ENCODE results near the gene PTPRD. TPM values are rescaled to one million over a fixed set of nuclear protein-coding genes. Genes with fewer than 3 reads are reported as not detected.

Gene PTPRD
- total and polyA plus RNA-seq, 2 of the 4 experiments (the other 2 are of a cell fraction): 0.07 to 0.18 TPM

DNA sequence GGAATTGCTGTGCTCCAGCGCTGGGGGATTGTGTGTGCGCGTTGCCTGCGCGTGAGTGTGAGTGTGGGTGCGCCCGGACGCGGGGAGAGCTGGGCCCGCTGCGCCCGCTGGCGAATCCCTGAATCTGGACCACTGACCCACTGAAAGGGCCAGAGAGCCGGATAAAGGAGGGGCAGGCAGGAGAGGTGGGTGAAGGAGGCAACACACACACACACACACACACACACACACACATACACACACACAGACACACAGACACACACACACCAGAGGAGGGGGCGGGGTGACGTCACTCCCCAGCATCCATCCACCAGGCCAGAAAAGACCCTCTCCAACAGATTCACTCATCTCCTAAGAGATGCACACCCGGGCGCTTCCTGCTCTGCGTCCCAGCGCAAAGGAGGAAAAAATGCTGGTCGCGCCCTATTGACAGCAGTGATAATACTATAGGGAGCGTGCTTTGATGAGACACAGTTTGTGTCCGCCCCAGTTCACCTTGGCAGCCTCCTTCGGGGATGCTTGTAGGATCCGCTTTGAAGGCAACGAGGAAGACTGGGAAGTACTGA lies 1754.1 kb downstream of the PTPRD start:
- dilution Hi-C loops (cut with HindIII; ENCODE audit: low sequenced_read_pairs, unreplicated experiment): no loop called here

More for the DNA sequence above, 1754.1 kb downstream of the PTPRD start:
- ChIA-PET CTCF (no interaction called here), POLR2A (ENCODE audit: unreplicated experiment) (no interaction called here)
- Histone ChIP-seq H3K4me2 (ENCODE audit: low read depth, low read length) (no peak overlapping the region; the same call in 1 of the 2 replicates), H4K5ac (ENCODE audit: low read depth, low read length) (no peak overlapping the region), H3K27me3 (ENCODE audit: control insufficient read depth, insufficient read depth, low read length) (peaks cover 15% of the 10 kb centered on the region; the same call in 1 of the 2 replicates), H3K9me1 (ENCODE audit: insufficient read depth, low read length) (no peaks in the 10 kb centered on the region), H3K14ac (replicated peaks; ENCODE audit: low read depth, low read length) (no peak overlapping the region), H2BK20ac (ENCODE audit: low read depth, low read length) (no peak overlapping the region), H2BK5ac (ENCODE audit: low read depth, low read length, poor library complexity, severe bottlenecking) (no peak overlapping the region), H2AK5ac (ENCODE audit: low read depth, low read length) (no peak overlapping the region), H3K9ac (ENCODE audit: low read depth, low read length) (no peak overlapping the region), H3K23ac (ENCODE audit: low read depth, low read length) (no peak overlapping the region), H2BK15ac (ENCODE audit: low read depth, low read length) (no peak overlapping the region), H4K20me1 (ENCODE audit: insufficient read depth, low read length) (no peaks in the 10 kb centered on the region), H3K56ac (ENCODE audit: extremely low read depth, insufficient read depth, low read length) (no peak overlapping the region), H2BK120ac (ENCODE audit: low read depth, low read length) (no peak overlapping the region), H2AK9ac (replicated peaks; ENCODE audit: low read depth, low read length, poor library complexity) (no peak overlapping the region), H4K8ac (ENCODE audit: low read depth in 2 of 2, low read length in 2 of 2) (no peak overlapping the region), H3K18ac (ENCODE audit: low read depth, low read length) (no peak overlapping the region), H3K4ac (ENCODE audit: low read depth, low read length) (no peak overlapping the region), H3K4me1 (ENCODE audit: control insufficient read depth, insufficient read depth, low read length) (no peaks in the 10 kb centered on the region), H3K27ac (ENCODE audit: insufficient read depth, low read length) (no peak overlapping the region), H4K91ac (ENCODE audit: insufficient read depth, low read depth, low read length) (no peak overlapping the region), H3K9me3 (ENCODE audit: control insufficient read depth, insufficient read depth, low read length) (no peaks in the 10 kb centered on the region), H3K36me3 (ENCODE audit: control insufficient read depth, insufficient read depth, low read length) (no peaks in the 10 kb centered on the region), H3K4me3 (ENCODE audit: insufficient read depth, low read depth, low read length) (no peak overlapping the region; the same call in 1 of the 2 replicates), H3K79me1 (ENCODE audit: low read depth in 1 of 2, low read length in 2 of 2) (no peaks in the 10 kb centered on the region), H2AFZ (replicated peaks; ENCODE audit: low read length, poor library complexity) (no peak overlapping the region)
- in situ Hi-C loops (cut with MboI; ENCODE audit: low sequenced_read_pairs) (no loop called here), intact Hi-C loops (cut with micrococcal nuclease) (loop anchor here (10.0 kb wide), 1 partner anchor 374 kb away; no protein-coding TSS in a partner anchor)
- WGBS, 2 experiments (ENCODE audit: extremely low coverage in 2 of 2, insufficient read length in 1 of 2): no CpG with 5 or more reads among the region's 27 CpGs
- DNase-seq (no peak), ATAC-seq (ENCODE audit: low read depth) (no peak)
- no peak for TF ChIP-seq SMC3 (IDR thresholded peaks at IDR 0.05; ENCODE audit: low read depth, low read length)
- TF ChIP-seq, protein P1, sequence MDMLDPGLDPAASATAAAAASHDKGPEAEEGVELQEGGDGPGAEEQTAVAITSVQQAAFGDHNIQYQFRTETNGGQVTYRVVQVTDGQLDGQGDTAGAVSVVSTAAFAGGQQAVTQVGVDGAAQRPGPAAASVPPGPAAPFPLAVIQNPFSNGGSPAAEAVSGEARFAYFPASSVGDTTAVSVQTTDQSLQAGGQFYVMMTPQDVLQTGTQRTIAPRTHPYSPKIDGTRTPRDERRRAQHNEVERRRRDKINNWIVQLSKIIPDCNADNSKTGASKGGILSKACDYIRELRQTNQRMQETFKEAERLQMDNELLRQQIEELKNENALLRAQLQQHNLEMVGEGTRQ (IDR thresholded peaks at IDR 0.05; ENCODE audit: low read depth, low read length): no peak
- no peak for TF ChIP-seq CEBPB (IDR thresholded peaks at IDR 0.05; ENCODE audit: low read depth, low read length)
- TF ChIP-seq RAD21 (IDR thresholded peaks at IDR 0.05; ENCODE audit: low read length): no peak
- TF ChIP-seq MAFK (IDR thresholded peaks at IDR 0.05; ENCODE audit: low read depth, low read length): no peak
- TF ChIP-seq, protein P2, sequence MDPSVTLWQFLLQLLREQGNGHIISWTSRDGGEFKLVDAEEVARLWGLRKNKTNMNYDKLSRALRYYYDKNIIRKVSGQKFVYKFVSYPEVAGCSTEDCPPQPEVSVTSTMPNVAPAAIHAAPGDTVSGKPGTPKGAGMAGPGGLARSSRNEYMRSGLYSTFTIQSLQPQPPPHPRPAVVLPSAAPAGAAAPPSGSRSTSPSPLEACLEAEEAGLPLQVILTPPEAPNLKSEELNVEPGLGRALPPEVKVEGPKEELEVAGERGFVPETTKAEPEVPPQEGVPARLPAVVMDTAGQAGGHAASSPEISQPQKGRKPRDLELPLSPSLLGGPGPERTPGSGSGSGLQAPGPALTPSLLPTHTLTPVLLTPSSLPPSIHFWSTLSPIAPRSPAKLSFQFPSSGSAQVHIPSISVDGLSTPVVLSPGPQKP (IDR thresholded peaks at IDR 0.05; ENCODE audit: borderline replicate concordance, low read depth, low read length): no peak
- no peak for TF ChIP-seq POLR2A (IDR thresholded peaks at IDR 0.05; ENCODE audit: low read depth, low read length)
- no peak for TF ChIP-seq RCOR1 (IDR thresholded peaks at IDR 0.05; ENCODE audit: insufficient replicate concordance, low read length)
- no peak for TF ChIP-seq CHD1 (IDR thresholded peaks at IDR 0.05; ENCODE audit: low read depth, low read length)
- no peak for TF ChIP-seq MAZ (IDR thresholded peaks at IDR 0.05; ENCODE audit: borderline replicate concordance, low read depth, low read length)
- no peak for TF ChIP-seq NFE2L2 (IDR thresholded peaks at IDR 0.05; ENCODE audit: low read depth, low read length)
- no peak for TF ChIP-seq CTCF (conservative IDR thresholded peaks at IDR 0.05; ENCODE audit: low read depth, low read length)
- TF ChIP-seq RFX5 (IDR thresholded peaks at IDR 0.05; ENCODE audit: low read depth, low read length): no peak
- BruUV-seq (replicated peaks): no TSS peak
